HG03439 (cell line): ENCODE measurements around the gene THADA.
"Not testable (repeated sequence)": the region's sequence is repeated elsewhere in the genome, so short reads cannot be mapped to it uniquely, and the experiment has no call there.

Experiments
- ATAC-seq: cut with Tn5 transposase; IDR thresholded peaks from one replicate; pipeline ENCODE4 v1.9.1; 2021; ENCODE audit warnings: mild to moderate bottlenecking, moderate library complexity; ENCODE audit not compliant: unreplicated experiment

Gene THADA

GRCh38 chr2:43595603-43596412 is at the start of gene THADA:
Gene THADA (minus strand): TSS chr2:43596038. CDS start chr2:43592392, 3,646 bp downstream.
- peak; percentile 97 for ATAC-seq

GRCh38 chr2:43643680-43644079 is 47.8 kb upstream of the THADA start:
- ATAC-seq, result no peak

GRCh38 chr2:43642363-43642762 is 46.5 kb upstream of the THADA start:
- ATAC-seq, result no peak

GRCh38 chr2:43637030-43637803 is 41.4 kb upstream of the THADA start, which contains the start of gene PLEKHH2:
Gene PLEKHH2 (plus strand): TSS chr2:43637260. CDS start chr2:43644674, 7,414 bp downstream.
- peak; percentile 100 for ATAC-seq

- ATAC-seq, result no peak
These were observed 40.8 kb upstream of the THADA start for GRCh38 chr2:43636621-43637020.

GRCh38 chr2:43636153-43636552 is 40.3 kb upstream of the THADA start:
- not testable (repeated sequence) for ATAC-seq

- ATAC-seq, result no peak
These were observed 38.9 kb upstream of the THADA start for GRCh38 chr2:43634604-43635306.

GRCh38 chr2:43631618-43632317 is 35.9 kb upstream of the THADA start:
- no peak for ATAC-seq

GRCh38 chr2:43622931-43623451 is 27.2 kb upstream of the THADA start:
- ATAC-seq, result no peak

- no peak for ATAC-seq
These were observed 23.7 kb upstream of the THADA start for GRCh38 chr2:43619511-43619910.

- no peak for ATAC-seq
These were observed 21.3 kb upstream of the THADA start for GRCh38 chr2:43616967-43617680.

- no peak for ATAC-seq
These were observed 17.1 kb upstream of the THADA start for GRCh38 chr2:43612944-43613343.

GRCh38 chr2:43611987-43612894 is 16.4 kb upstream of the THADA start:
- no peak for ATAC-seq

- no peak for ATAC-seq
These were observed 14.5 kb upstream of the THADA start for GRCh38 chr2:43610361-43610760.

- ATAC-seq, result no peak
These were observed 13.6 kb upstream of the THADA start for GRCh38 chr2:43609290-43609918.

- ATAC-seq, result no peak
These were observed 10.0 kb upstream of the THADA start for GRCh38 chr2:43605851-43606250.

- no peak for ATAC-seq
These were observed 9.3 kb upstream of the THADA start for GRCh38 chr2:43605079-43605655.

GRCh38 chr2:43604674-43605073 is 8.8 kb upstream of the THADA start:
- ATAC-seq, result no peak
